Sigmoid colon (tissue), 4 donors: ENCODE results near the gene GRAPL.

Experiments
- CTCF ChIP-seq, 4 experiments: fragments of 450-650 bp in 3 of 4; fragments of 200-600 bp in 1 of 4; IDR thresholded peaks; one replicate each; pipeline ENCODE4 v1.5.1; 2016 to 2019; ENCODE audit warnings: antibody characterized with exemption in 4 of 4, mild to moderate bottlenecking in 3 of 4, moderate library complexity in 2 of 4
- POLR2A ChIP-seq, 2 donors: fragments of 450-650 bp; IDR thresholded peaks; one replicate each; pipeline ENCODE4 v1.6.1; 2016; ENCODE audit warnings: antibody characterized with exemption in 2 of 2, mild to moderate bottlenecking in 2 of 2, moderate library complexity in 2 of 2
- POLR2AphosphoS5 ChIP-seq, 4 donors: sonication (generic); formaldehyde crosslinking; IDR thresholded peaks; one replicate each; pipeline ENCODE4 v1.6.1; 2017; ENCODE audit warnings: antibody characterized with exemption in 4 of 4

GRCh38 chr17:19111111-19111711 is 16.2 kb upstream of the GRAPL start:
- peak in 2 of 4 experiments; percentile 24 to 63 for TF ChIP-seq CTCF (IDR thresholded peaks at IDR 0.05)
- peak; percentile 18 to 82 (median 52) for TF ChIP-seq POLR2AphosphoS5 (IDR thresholded peaks at IDR 0.05)
- peak; percentile 64 to 98 for TF ChIP-seq POLR2A (IDR thresholded peaks at IDR 0.05)
